ENCODE data around the gene LMF2.

DNA sequence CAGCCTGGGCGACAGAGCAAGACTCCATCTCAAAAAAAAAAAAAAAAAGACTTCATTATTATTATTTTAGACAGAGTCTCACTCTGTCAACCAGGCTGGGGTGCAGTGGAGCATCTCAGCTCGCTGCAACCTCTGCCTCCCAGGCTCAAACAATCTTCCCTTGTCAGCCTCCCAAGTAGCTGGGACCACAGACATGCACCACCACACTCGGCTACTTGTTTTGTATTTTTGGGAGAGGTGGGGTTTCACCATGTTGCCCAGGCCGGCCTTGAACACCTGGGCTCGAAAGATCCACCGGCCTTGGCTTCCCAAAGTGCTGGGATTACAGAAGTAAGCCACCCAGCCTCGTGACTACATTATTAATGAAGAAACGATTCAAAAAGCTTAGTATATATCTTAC is 27.6 kb upstream of the LMF2 start:
- TF ChIP-seq, protein P1, sequence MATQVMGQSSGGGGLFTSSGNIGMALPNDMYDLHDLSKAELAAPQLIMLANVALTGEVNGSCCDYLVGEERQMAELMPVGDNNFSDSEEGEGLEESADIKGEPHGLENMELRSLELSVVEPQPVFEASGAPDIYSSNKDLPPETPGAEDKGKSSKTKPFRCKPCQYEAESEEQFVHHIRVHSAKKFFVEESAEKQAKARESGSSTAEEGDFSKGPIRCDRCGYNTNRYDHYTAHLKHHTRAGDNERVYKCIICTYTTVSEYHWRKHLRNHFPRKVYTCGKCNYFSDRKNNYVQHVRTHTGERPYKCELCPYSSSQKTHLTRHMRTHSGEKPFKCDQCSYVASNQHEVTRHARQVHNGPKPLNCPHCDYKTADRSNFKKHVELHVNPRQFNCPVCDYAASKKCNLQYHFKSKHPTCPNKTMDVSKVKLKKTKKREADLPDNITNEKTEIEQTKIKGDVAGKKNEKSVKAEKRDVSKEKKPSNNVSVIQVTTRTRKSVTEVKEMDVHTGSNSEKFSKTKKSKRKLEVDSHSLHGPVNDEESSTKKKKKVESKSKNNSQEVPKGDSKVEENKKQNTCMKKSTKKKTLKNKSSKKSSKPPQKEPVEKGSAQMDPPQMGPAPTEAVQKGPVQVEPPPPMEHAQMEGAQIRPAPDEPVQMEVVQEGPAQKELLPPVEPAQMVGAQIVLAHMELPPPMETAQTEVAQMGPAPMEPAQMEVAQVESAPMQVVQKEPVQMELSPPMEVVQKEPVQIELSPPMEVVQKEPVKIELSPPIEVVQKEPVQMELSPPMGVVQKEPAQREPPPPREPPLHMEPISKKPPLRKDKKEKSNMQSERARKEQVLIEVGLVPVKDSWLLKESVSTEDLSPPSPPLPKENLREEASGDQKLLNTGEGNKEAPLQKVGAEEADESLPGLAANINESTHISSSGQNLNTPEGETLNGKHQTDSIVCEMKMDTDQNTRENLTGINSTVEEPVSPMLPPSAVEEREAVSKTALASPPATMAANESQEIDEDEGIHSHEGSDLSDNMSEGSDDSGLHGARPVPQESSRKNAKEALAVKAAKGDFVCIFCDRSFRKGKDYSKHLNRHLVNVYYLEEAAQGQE (IDR thresholded peaks at IDR 0.05; ENCODE audit: low read depth) = no peak
- no peak for TF ChIP-seq EZH2phosphoT487 (IDR thresholded peaks at IDR 0.05; ENCODE audit: borderline replicate concordance)
- TF ChIP-seq, protein P2, sequence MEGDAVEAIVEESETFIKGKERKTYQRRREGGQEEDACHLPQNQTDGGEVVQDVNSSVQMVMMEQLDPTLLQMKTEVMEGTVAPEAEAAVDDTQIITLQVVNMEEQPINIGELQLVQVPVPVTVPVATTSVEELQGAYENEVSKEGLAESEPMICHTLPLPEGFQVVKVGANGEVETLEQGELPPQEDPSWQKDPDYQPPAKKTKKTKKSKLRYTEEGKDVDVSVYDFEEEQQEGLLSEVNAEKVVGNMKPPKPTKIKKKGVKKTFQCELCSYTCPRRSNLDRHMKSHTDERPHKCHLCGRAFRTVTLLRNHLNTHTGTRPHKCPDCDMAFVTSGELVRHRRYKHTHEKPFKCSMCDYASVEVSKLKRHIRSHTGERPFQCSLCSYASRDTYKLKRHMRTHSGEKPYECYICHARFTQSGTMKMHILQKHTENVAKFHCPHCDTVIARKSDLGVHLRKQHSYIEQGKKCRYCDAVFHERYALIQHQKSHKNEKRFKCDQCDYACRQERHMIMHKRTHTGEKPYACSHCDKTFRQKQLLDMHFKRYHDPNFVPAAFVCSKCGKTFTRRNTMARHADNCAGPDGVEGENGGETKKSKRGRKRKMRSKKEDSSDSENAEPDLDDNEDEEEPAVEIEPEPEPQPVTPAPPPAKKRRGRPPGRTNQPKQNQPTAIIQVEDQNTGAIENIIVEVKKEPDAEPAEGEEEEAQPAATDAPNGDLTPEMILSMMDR (IDR thresholded peaks at IDR 0.05 in 2 of 3, conservative IDR thresholded peaks at IDR 0.05 in 1 of 3; ENCODE audit: borderline replicate concordance in 1 of 3, insufficient read depth in 1 of 3, low read depth in 2 of 3, low read length in 2 of 3) = no peak
- TF ChIP-seq, protein P3, sequence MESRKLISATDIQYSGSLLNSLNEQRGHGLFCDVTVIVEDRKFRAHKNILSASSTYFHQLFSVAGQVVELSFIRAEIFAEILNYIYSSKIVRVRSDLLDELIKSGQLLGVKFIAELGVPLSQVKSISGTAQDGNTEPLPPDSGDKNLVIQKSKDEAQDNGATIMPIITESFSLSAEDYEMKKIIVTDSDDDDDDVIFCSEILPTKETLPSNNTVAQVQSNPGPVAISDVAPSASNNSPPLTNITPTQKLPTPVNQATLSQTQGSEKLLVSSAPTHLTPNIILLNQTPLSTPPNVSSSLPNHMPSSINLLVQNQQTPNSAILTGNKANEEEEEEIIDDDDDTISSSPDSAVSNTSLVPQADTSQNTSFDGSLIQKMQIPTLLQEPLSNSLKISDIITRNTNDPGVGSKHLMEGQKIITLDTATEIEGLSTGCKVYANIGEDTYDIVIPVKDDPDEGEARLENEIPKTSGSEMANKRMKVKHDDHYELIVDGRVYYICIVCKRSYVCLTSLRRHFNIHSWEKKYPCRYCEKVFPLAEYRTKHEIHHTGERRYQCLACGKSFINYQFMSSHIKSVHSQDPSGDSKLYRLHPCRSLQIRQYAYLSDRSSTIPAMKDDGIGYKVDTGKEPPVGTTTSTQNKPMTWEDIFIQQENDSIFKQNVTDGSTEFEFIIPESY (IDR thresholded peaks at IDR 0.05; ENCODE audit: extremely low read depth, insufficient replicate concordance, low read length) = no peak
- TF ChIP-seq POLR2AphosphoS5 (IDR thresholded peaks at IDR 0.05; ENCODE audit: low read depth, low read length) = no peak
- no peak for TF ChIP-seq POLR2A (IDR thresholded peaks at IDR 0.05; ENCODE audit: borderline replicate concordance, extremely low read depth, insufficient read depth, insufficient read length)
- TF ChIP-seq RAD21 (IDR thresholded peaks at IDR 0.05; ENCODE audit: low read depth) = no peak
- TF ChIP-seq, protein P4, sequence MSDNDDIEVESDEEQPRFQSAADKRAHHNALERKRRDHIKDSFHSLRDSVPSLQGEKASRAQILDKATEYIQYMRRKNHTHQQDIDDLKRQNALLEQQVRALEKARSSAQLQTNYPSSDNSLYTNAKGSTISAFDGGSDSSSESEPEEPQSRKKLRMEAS (IDR thresholded peaks at IDR 0.05) = no peak
